A549 treated with ZK216348 at 1 μM for 4 hours (cell line): ENCODE results near the gene DDX4. TPM values are rescaled to one million over a fixed set of nuclear protein-coding genes. Genes with fewer than 3 reads are reported as not detected.

Experiments
- total RNA-seq: library from RNA; stranded (reverse); fragments of 200-300 nt; extraction: Qiagen RNA extraction; gene quantifications from 5 replicates; pipeline ENCODE4 v1.2.3, GENCODE V29; 2022; ENCODE audit warnings: low read depth

DDX4 gene
- total RNA-seq = not detected in 5 replicates

DNA sequence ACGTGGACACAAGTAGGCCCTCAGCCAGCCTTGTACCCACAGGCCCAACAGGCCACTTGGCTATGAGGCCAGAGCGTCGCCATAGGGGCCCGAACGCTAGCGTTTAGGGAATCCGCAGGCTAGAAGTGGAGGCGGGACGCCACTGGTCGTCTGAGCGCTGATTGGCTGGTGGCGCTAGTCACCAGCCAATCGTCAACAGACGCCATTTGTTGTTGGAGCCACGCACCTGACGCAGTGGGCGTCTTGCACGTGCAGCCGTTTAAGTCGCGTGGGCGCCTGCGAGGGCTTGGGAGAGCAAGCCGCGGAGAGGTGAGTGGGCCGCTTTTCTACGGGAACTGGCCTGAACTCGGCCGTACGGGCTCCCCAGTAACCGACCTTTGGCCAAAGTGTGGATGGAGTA lies at the start of gene DDX4:
DDX4 (plus strand) TSS at position 269 of the 400 bp plus-strand sequence. CDS start 903 bp downstream, outside the sequence.

GRCh38 chr5:55712023-55712859 lies 25.6 kb upstream of the DDX4 start, which contains the start of gene SLC38A9:
TSS of gene SLC38A9 (minus strand) at chr5:55712324. CDS start at chr5:55697958, 14,366 bp downstream.

GRCh38 chr5:55850839-55851674 lies 113.2 kb downstream of the DDX4 start, which contains the start of gene IL31RA:
TSS of gene IL31RA (plus strand) at chr5:55851357. CDS start at chr5:55851571, 214 bp downstream.

Other genes starting within 250 kb of the DDX4 start
- 30.5 to 38.7 TPM (median 36.5 TPM) in 5 replicates for gene PLPP1, start 203.1 kb upstream of the DDX4 start, total RNA-seq
- gene SLC38A9, start 25.7 kb upstream of the DDX4 start, total RNA-seq = 21.0 to 32.7 TPM (median 23.8 TPM) in 5 replicates
- gene IL31RA, start 113.3 kb downstream of the DDX4 start, total RNA-seq = 0.71 to 1.6 TPM (median 1.4 TPM) in 5 replicates